Thymus (tissue), 11 donors: ENCODE measurements around the gene CDHR3. TPM values are rescaled to one million over a fixed set of nuclear protein-coding genes. Genes with fewer than 3 reads are reported as not detected.

Source experiments
- DNase-seq, 9 donors: peaks; one replicate each; pipeline ENCODE4 v3.0.0-alpha.2; 2013; ENCODE audit warnings: low spot score in 9 of 9, low read depth in 6 of 9, missing footprints in 1 of 9
- H3K27ac ChIP-seq, 2 donors: one replicate each; pipeline ENCODE4 v1.5.1; 2013; ENCODE audit warnings: control low read depth in 1 of 2, low read depth in 1 of 2, low read length in 1 of 2, mild to moderate bottlenecking in 1 of 2, moderate library complexity in 1 of 2
- H3K27me3 ChIP-seq, 2 donors: one replicate each; pipeline ENCODE4 v1.5.1; 2013; ENCODE audit warnings: low read length in 1 of 2; ENCODE audit not compliant: control insufficient read depth in 2 of 2, insufficient read depth in 1 of 2
- H3K36me3 ChIP-seq, 2 donors: one replicate each; pipeline ENCODE4 v1.5.1; 2013; ENCODE audit warnings: low read length in 1 of 2, mild to moderate bottlenecking in 1 of 2, moderate library complexity in 1 of 2; ENCODE audit not compliant: control insufficient read depth in 2 of 2, insufficient read depth in 2 of 2
- H3K4me1 ChIP-seq, 2 donors: one replicate each; pipeline ENCODE4 v1.5.1; 2013; ENCODE audit warnings: low read length in 2 of 2; ENCODE audit not compliant: control insufficient read depth in 2 of 2, insufficient read depth in 2 of 2
- H3K4me3 ChIP-seq, 2 donors: one replicate each; pipeline ENCODE4 v1.5.1; 2013; ENCODE audit warnings: low read length in 2 of 2, control low read depth in 1 of 2, mild to moderate bottlenecking in 1 of 2
- H3K9me3 ChIP-seq, 2 donors: one replicate each; pipeline ENCODE4 v1.5.1; 2013; ENCODE audit warnings: low read length in 1 of 2, mild to moderate bottlenecking in 1 of 2; ENCODE audit not compliant: control insufficient read depth in 2 of 2, insufficient read depth in 1 of 2
- WGBS: extraction: QIAGEN DNeasy Blood & Tissue Kit; methylation state at CpG from one replicate; pipeline ENCODE4 v1.1.7; 2013; 5-methylcytosine and 5-hydroxymethylcytosine counted together
- polyA plus RNA-seq: library from polyadenylated mRNA; stranded (reverse); fragments of 200-250 nt; gene quantifications from one replicate; pipeline ENCODE4 v1.2.3, GENCODE V29; 2013
- total RNA-seq: library from RNA; stranded (reverse); fragments of 120-200 nt; gene quantifications from one replicate; pipeline ENCODE4 v1.2.4, GENCODE V29; 2013
- donor health status: healthy.

The CDHR3 gene
- total and polyA plus RNA-seq, 2 donors, result 2.2 TPM

- Histone ChIP-seq H3K36me3 (no peaks in the 10 kb centered on the region), H3K9me3 (no peaks in the 10 kb centered on the region), H3K4me1 (peaks cover 0 to 8% of the 10 kb centered on the region in 2 donors), H3K27ac (no peak overlapping the region), H3K4me3 (no peak overlapping the region), H3K27me3 (peaks cover 15 to 18% of the 10 kb centered on the region in 2 donors)
- 72% methylated on average over 6 of the region's 6 CpGs for WGBS
- no peak for DNase-seq
Observed at GRCh38 chr7:106036004-106036403, 72.9 kb downstream of the CDHR3 start.

- no peaks in the 10 kb centered on the region for H3K9me3 ChIP-seq
- H3K4me1 ChIP-seq, result peaks cover 0 to 16% of the 10 kb centered on the region in 2 donors
- H3K27me3 ChIP-seq, result peaks cover 2 to 6% of the 10 kb centered on the region in 2 donors
- no peak overlapping the region for H3K4me3 ChIP-seq
- H3K27ac ChIP-seq, result no peak overlapping the region
- H3K36me3 ChIP-seq, result no peaks in the 10 kb centered on the region
- no peak for DNase-seq
- 91% methylated on average over 7 of the region's 7 CpGs for WGBS
Observed at GRCh38 chr7:106037489-106038176, 74.6 kb downstream of the CDHR3 start.

- DNase-seq, result no peak
- no peak overlapping the region for H3K27ac ChIP-seq
- H3K9me3 ChIP-seq, result no peaks in the 10 kb centered on the region
- H3K4me3 ChIP-seq, result no peak overlapping the region
- H3K27me3 ChIP-seq, result peaks cover 0 to 6% of the 10 kb centered on the region in 2 donors
- H3K4me1 ChIP-seq, result peaks cover 0 to 20% of the 10 kb centered on the region in 2 donors
- 98% methylated on average over 5 of the region's 5 CpGs for WGBS
- H3K36me3 ChIP-seq, result no peaks in the 10 kb centered on the region
Observed at GRCh38 chr7:106038289-106038688, 75.2 kb downstream of the CDHR3 start.

- WGBS, result 92% methylated on average over 12 of the region's 12 CpGs
- H3K27me3 ChIP-seq, result peaks cover 0 to 8% of the 10 kb centered on the region in 2 donors
- peaks cover 0 to 20% of the 10 kb centered on the region in 2 donors for H3K4me1 ChIP-seq
- no peak overlapping the region for H3K27ac ChIP-seq
- no peak for DNase-seq
- no peaks in the 10 kb centered on the region for H3K9me3 ChIP-seq
- H3K4me3 ChIP-seq, result no peak overlapping the region
- H3K36me3 ChIP-seq, result no peaks in the 10 kb centered on the region
Observed at GRCh38 chr7:106038916-106039315, 75.9 kb downstream of the CDHR3 start.

- H3K27me3 ChIP-seq, result peaks cover 0 to 12% of the 10 kb centered on the region in 2 donors
- H3K27ac ChIP-seq, result no peak overlapping the region
- 97% methylated on average over 13 of the region's 13 CpGs for WGBS
- peaks cover 0 to 20% of the 10 kb centered on the region in 2 donors for H3K4me1 ChIP-seq
- no peaks in the 10 kb centered on the region for H3K36me3 ChIP-seq
- no peaks in the 10 kb centered on the region for H3K9me3 ChIP-seq
- DNase-seq, result no peak
- H3K4me3 ChIP-seq, result no peak overlapping the region
Observed at GRCh38 chr7:106039486-106040060, 76.5 kb downstream of the CDHR3 start.

- H3K9me3 ChIP-seq, result no peaks in the 10 kb centered on the region
- 54% methylated on average over 6 of the region's 6 CpGs for WGBS
- DNase-seq, result no peak
- H3K27me3 ChIP-seq, result peaks cover 0 to 14% of the 10 kb centered on the region in 2 donors
- H3K36me3 ChIP-seq, result no peaks in the 10 kb centered on the region
- no peak overlapping the region for H3K4me3 ChIP-seq
- peaks cover 0 to 20% of the 10 kb centered on the region in 2 donors for H3K4me1 ChIP-seq
- no peak overlapping the region for H3K27ac ChIP-seq
Observed at GRCh38 chr7:106041140-106041717, 78.2 kb downstream of the CDHR3 start.

- H3K9me3 ChIP-seq, result no peaks in the 10 kb centered on the region
- no peak for DNase-seq
- no peaks in the 10 kb centered on the region for H3K36me3 ChIP-seq
- peaks cover 0 to 16% of the 10 kb centered on the region in 2 donors for H3K27me3 ChIP-seq
- H3K27ac ChIP-seq, result no peak overlapping the region
- H3K4me3 ChIP-seq, result no peak overlapping the region
- 96% methylated on average over 4 of the region's 4 CpGs for WGBS
- peaks cover 0 to 20% of the 10 kb centered on the region in 2 donors for H3K4me1 ChIP-seq
Observed at GRCh38 chr7:106042196-106042611, 79.1 kb downstream of the CDHR3 start.

- Histone ChIP-seq H3K27me3 (peaks cover 0 to 14% of the 10 kb centered on the region in 2 donors), H3K4me1 (peaks cover 0 to 20% of the 10 kb centered on the region in 2 donors), H3K27ac (no peak overlapping the region), H3K9me3 (no peaks in the 10 kb centered on the region), H3K36me3 (no peaks in the 10 kb centered on the region), H3K4me3 (no peak overlapping the region)
- no peak for DNase-seq
- 97% methylated on average over 2 of the region's 2 CpGs for WGBS
Observed at GRCh38 chr7:106045139-106045538, 82.1 kb downstream of the CDHR3 start.

- H3K4me3 ChIP-seq, result no peak overlapping the region
- peaks cover 0 to 19% of the 10 kb centered on the region in 2 donors for H3K4me1 ChIP-seq
- H3K36me3 ChIP-seq, result no peaks in the 10 kb centered on the region
- no peaks in the 10 kb centered on the region for H3K9me3 ChIP-seq
- no peak overlapping the region for H3K27ac ChIP-seq
- H3K27me3 ChIP-seq, result peaks cover 0 to 14% of the 10 kb centered on the region in 2 donors
- WGBS, result 95% methylated on average over 1 of the region's 1 CpG
- no peak for DNase-seq
Observed at GRCh38 chr7:106045586-106045985, 82.5 kb downstream of the CDHR3 start.
